GM23338 (cell line): ENCODE data around the gene ALPL. TPM values are rescaled to one million over a fixed set of nuclear protein-coding genes. Genes with fewer than 3 reads are reported as not detected.

Experiments
- ATAC-seq: fragments of 200-7000 bp; cut with Tn5 transposase; 3 replicates; pipeline ENCODE4 v1.9.1; 2020
- DNase-seq: peaks from one replicate; pipeline ENCODE4 v3.0.0-alpha.2; 2015; ENCODE audit warnings: low spot score
- H2AFZ ChIP-seq: fragments of 200-600 bp; sonication (generic); 2 replicates; pipeline ENCODE4 v1.8.0; 2016; ENCODE audit warnings: antibody characterized with exemption, mild to moderate bottlenecking, moderate library complexity
- H3F3A ChIP-seq: fragments of 200-600 bp; sonication (generic); replicated peaks from 2 replicates; pipeline ENCODE4 v1.8.0; 2017; ENCODE audit warnings: antibody characterized with exemption, mixed run types, low read depth
- H3K27ac ChIP-seq: fragments of 200-600 bp; sonication (generic); 2 replicates; pipeline ENCODE4 v1.6.1; 2016; ENCODE audit warnings: low read depth
- H3K27me3 ChIP-seq: fragments of 200-600 bp; sonication (generic); 2 replicates; pipeline ENCODE4 v1.8.0; 2016; ENCODE audit warnings: mild to moderate bottlenecking, mixed run types, moderate library complexity; ENCODE audit not compliant: insufficient read depth
- H3K36me3 ChIP-seq: fragments of 200-600 bp; sonication (generic); 2 replicates; pipeline ENCODE4 v1.8.0; 2016; ENCODE audit warnings: mild to moderate bottlenecking; ENCODE audit not compliant: insufficient read depth
- H3K4me1 ChIP-seq: fragments of 200-600 bp; sonication (generic); 2 replicates; pipeline ENCODE4 v1.8.0; 2016; ENCODE audit warnings: mild to moderate bottlenecking, moderate library complexity; ENCODE audit not compliant: insufficient read depth
- H3K4me2 ChIP-seq: fragments of 200-600 bp; sonication (generic); 2 replicates; pipeline ENCODE4 v1.7.1; 2017; ENCODE audit warnings: mixed run types
- H3K4me3 ChIP-seq: fragments of 200-600 bp; sonication (generic); 2 replicates; pipeline ENCODE4 v1.6.1; 2016; ENCODE audit warnings: mixed run types
- H3K79me2 ChIP-seq: fragments of 200-600 bp; sonication (generic); replicated peaks from 2 replicates; pipeline ENCODE4 v1.8.0; 2017; ENCODE audit warnings: mild to moderate bottlenecking; ENCODE audit not compliant: insufficient read depth
- H3K9me2 ChIP-seq: fragments of 200-600 bp; sonication (generic); 2 replicates; pipeline ENCODE4 v1.8.0; 2017; ENCODE audit not compliant: insufficient read depth
- H4K20me1 ChIP-seq: fragments of 200-600 bp; sonication (generic); replicated peaks from 2 replicates; pipeline ENCODE4 v1.8.0; 2017; ENCODE audit warnings: mild to moderate bottlenecking; ENCODE audit not compliant: insufficient read depth
- H3K27ac Mint-ChIP-seq: 2 replicates; pipeline ENCODE4 v1.8.0; 2020; ENCODE audit warnings: inconsistent platforms, mild to moderate bottlenecking, moderate library complexity, mixed read lengths
- H3K27me3 Mint-ChIP-seq: 3 replicates; pipeline ENCODE4 v1.8.0; 2022; ENCODE audit warnings: low read depth, mild to moderate bottlenecking, moderate library complexity, mixed read lengths, inconsistent platforms; ENCODE audit not compliant: insufficient read depth, poor library complexity
- H3K36me3 Mint-ChIP-seq: 3 replicates; pipeline ENCODE4 v1.8.0; 2021; ENCODE audit warnings: low read depth, mild to moderate bottlenecking, inconsistent platforms, moderate library complexity, mixed read lengths
- H3K4me1 Mint-ChIP-seq: 3 replicates; pipeline ENCODE4 v1.8.0; 2020; ENCODE audit warnings: mild to moderate bottlenecking, inconsistent platforms, mixed read lengths
- H3K4me3 Mint-ChIP-seq: 3 replicates; pipeline ENCODE4 v1.8.0; 2021; ENCODE audit warnings: moderate library complexity, mild to moderate bottlenecking, inconsistent platforms, mixed read lengths
- H3K9me3 Mint-ChIP-seq: 3 replicates; pipeline ENCODE4 v1.8.0; 2020; ENCODE audit warnings: moderate library complexity, mild to moderate bottlenecking, inconsistent platforms, mixed read lengths
- CREB1 ChIP-seq: fragments of 250-450 bp; sonication (Bioruptor Pico); IDR thresholded peaks from 2 replicates; pipeline ENCODE4 v1.5.0; 2020; ENCODE audit warnings: low read depth, mild to moderate bottlenecking, moderate library complexity
- EZH2 ChIP-seq: fragments of 200-600 bp; sonication (generic); IDR thresholded peaks from one replicate; pipeline ENCODE4 v1.8.0; 2017; ENCODE audit warnings: antibody characterized with exemption, mild to moderate bottlenecking, low read depth; ENCODE audit not compliant: unreplicated experiment
- EZH2phosphoT487 ChIP-seq: fragments of 200-600 bp; sonication (generic); IDR thresholded peaks from one replicate; pipeline ENCODE4 v1.8.1; 2018; ENCODE audit warnings: antibody characterized with exemption; ENCODE audit not compliant: unreplicated experiment
- JUNB ChIP-seq: IDR thresholded peaks from one replicate; pipeline ENCODE4 v1.6.1; 2016; ENCODE audit warnings: antibody characterized with exemption; ENCODE audit not compliant: unreplicated experiment
- NANOG ChIP-seq: IDR thresholded peaks from 2 replicates; pipeline ENCODE4 v1.6.1; 2016; ENCODE audit warnings: antibody characterized with exemption, borderline replicate concordance
- REST ChIP-seq: IDR thresholded peaks from one replicate; pipeline ENCODE4 v1.6.1; 2018; ENCODE audit warnings: antibody characterized with exemption; ENCODE audit not compliant: unreplicated experiment
- STAT1 ChIP-seq: IDR thresholded peaks from one replicate; pipeline ENCODE4 v1.6.1; 2016; ENCODE audit warnings: antibody characterized with exemption; ENCODE audit not compliant: unreplicated experiment
- ZNF114 ChIP-seq: fragments of 250-450 bp; sonication (Bioruptor Pico); IDR thresholded peaks from 2 replicates; pipeline ENCODE4 v1.5.0; 2020; ENCODE audit warnings: mild to moderate bottlenecking, moderate library complexity
- ZNF331 ChIP-seq: fragments of 250-450 bp; sonication (Bioruptor Pico); IDR thresholded peaks from 2 replicates; pipeline ENCODE4 v1.5.0; 2020; ENCODE audit warnings: low read depth, mild to moderate bottlenecking, moderate library complexity
- ZNF462 ChIP-seq: fragments of 250-450 bp; sonication (Bioruptor Pico); IDR thresholded peaks from 2 replicates; pipeline ENCODE4 v1.5.0; 2020; ENCODE audit warnings: mild to moderate bottlenecking, moderate library complexity
- polyA plus RNA-seq: library from polyadenylated mRNA; unstranded; fragments of >200 nt; fragmentation: Nextera tagmentation; extraction: Ambion mirVana; gene quantifications from 2 replicates; pipeline ENCODE4 v1.2.1, GENCODE V29; 2016
- total RNA-seq: library from RNA; depleted of rRNA; stranded (reverse); fragments of >200 nt; shearing (Covaris generic); gene quantifications from 2 replicates; pipeline ENCODE4 v1.2.3, GENCODE V29; 2014

ALPL gene
- total and polyA plus RNA-seq, 2 experiments from 2014 or later = 116 to 187 TPM

DNA sequence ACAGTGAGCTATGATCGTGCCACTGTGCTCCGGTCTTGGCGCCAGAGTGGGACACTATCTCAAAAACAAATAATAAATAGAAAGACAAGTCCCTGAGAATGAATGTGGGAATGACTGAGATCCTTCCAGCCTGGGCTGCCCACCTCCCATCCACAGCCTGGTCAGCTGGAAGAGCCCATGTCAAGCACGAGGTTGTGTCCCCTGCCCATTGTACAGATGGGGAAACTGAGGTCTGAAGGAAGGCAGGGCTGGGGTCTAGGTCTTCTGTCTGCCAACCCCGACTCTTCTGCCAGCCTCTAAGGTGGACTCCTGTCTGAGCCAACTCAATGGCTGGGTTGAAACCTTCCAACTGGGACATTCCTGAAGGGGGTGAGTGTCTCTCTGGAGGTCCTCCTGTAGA lies 80.4 kb downstream of the ALPL start (continued):
- no peak for TF ChIP-seq ZNF462 (CRISPR knock-in tag)

- Histone ChIP-seq H3K9me2 (no peaks in the 10 kb centered on the region), H3K4me2 (no peak overlapping the region), H2AFZ (no peak overlapping the region), H3K36me3 (no peaks in the 10 kb centered on the region), H3K27ac (no peak overlapping the region), H3K79me2 (no peaks in the 10 kb centered on the region), H3K27me3 (no peaks in the 10 kb centered on the region), H3K4me1 (peaks cover 11% of the 10 kb centered on the region), H4K20me1 (no peaks in the 10 kb centered on the region), H3K4me3 (no peak overlapping the region), H3F3A (0 out of 2 replicates have a peak, but pooled peaks cover 4% of the 10 kb centered on the region)
- no peak overlapping the region for H3K27ac Mint-ChIP-seq
- H3K4me1 Mint-ChIP-seq = peaks cover 24% of the 10 kb centered on the region
- ATAC-seq (no peak), DNase-seq (no peak)
- H3K4me3 Mint-ChIP-seq = no peak overlapping the region
- H3K36me3 Mint-ChIP-seq = no peaks in the 10 kb centered on the region
- no peaks in the 10 kb centered on the region for H3K9me3 Mint-ChIP-seq
- peaks cover 17% of the 10 kb centered on the region for H3K27me3 Mint-ChIP-seq
- TF ChIP-seq NANOG = no peak
- no peak for TF ChIP-seq ZNF114 (CRISPR knock-in tag)
- no peak for TF ChIP-seq EZH2phosphoT487
- no peak for TF ChIP-seq EZH2
- no peak for TF ChIP-seq STAT1
- no peak for TF ChIP-seq ZNF331 (CRISPR knock-in tag)
- no peak for TF ChIP-seq REST
- no peak for TF ChIP-seq CREB1
- TF ChIP-seq JUNB = no peak
Observed at GRCh38 chr1:21590126-21590880, 81.1 kb downstream of the ALPL start.
